ENCODE data around the gene MBP.
"Not testable (repeated sequence)": the region's sequence is repeated elsewhere in the genome, so short reads cannot be mapped to it uniquely, and the experiment has no call there.

MBP gene

DNA sequence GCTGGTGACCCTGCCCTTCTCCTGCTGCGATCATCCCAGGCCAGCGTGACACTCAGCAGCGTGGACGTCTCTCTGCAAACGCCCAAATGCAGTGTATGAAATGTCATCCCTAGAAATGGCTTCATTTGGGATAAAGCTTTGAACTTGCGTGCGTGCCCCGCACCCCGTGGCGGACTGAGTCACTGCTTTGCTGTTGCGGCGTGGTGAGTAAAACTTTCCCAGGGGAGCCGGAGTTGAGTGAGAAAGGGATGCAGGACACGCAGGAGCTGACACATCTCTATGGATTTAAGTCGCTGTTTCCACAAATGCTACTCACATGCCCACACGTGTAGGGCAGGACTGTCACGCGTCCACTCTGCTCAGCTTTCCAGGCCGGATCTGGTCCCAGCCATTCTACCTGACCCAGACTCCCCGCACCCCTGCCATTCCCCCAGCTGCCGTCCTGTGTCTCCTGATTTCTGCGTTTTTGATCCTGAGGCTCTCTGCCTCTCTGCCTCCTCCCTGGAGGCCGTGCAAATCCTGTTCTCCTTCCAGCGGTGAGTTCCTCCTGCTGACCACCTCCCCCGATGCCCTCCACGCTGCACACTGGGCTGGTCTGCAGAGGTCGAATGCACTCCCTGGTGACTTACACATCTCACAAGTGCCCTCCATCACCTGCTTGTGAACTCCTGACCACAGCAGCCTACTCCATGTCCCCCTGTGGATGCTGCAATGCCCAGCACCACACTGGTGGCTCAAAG, 88.9 kb downstream of the MBP start:
- DNase-seq: no peak

DNA sequence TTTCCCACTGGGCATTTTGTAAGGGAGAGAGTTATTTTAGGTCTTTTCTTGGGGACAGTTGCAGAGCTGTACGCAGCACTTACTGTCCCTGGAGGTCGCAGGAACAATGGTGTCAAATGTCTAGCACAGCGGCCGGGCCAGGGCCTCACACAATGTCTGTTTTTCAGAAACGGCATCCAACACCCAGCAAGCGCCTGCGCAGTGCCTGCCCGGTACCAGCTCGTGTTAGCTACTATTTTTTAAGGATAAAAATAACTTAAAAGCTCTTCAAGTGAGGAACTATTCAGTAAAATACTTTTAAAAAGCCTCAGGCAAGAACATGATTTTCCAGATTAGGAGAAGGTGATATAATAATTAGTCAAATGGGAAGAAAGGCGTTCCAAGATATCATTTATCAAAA, 90.0 kb downstream of the MBP start:
- DNase-seq: no peak

DNA sequence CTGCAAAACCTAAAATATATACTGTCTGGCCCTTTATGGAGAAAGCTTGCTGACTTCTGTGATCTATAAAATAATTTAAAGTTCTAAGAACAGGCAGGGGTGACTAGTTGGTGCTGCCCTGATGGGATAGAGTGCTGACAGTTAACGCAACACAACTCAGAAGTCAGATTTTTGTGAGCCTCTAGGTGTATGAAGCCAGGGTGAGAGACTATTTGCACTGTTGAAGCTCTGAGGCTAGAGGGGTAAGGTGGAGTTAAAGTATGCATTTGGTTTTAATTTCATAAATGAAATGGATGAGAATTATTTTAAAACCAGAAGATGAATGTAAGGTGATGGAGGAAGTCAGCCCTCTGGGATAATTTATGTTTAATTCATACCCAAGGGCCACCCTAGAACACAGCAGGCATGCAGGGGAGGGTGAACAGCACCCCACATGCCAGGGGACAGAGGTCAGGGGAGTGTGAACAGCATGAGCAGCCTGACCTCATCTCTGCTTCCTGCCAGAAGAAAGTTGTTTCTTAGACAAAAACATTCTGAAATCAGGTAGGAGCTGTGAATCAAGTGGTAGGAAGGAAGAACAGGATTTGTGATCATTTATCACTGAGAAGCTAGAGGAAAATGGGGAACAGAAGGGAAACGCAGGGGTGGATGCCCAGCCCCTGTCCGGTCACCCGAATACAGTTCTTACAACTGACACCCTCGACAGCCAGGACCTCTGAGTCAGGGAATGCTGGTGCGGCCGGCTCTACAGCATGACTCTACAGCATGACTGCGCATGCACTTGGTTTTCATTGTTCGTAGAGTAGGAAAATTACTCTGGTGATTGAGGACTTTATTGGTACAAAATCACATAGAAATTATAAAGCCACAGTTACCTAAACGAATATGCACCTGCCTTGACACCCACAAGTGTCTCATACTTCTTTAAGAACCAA, 93.1 kb downstream of the MBP start:
- no peak for DNase-seq

DNA sequence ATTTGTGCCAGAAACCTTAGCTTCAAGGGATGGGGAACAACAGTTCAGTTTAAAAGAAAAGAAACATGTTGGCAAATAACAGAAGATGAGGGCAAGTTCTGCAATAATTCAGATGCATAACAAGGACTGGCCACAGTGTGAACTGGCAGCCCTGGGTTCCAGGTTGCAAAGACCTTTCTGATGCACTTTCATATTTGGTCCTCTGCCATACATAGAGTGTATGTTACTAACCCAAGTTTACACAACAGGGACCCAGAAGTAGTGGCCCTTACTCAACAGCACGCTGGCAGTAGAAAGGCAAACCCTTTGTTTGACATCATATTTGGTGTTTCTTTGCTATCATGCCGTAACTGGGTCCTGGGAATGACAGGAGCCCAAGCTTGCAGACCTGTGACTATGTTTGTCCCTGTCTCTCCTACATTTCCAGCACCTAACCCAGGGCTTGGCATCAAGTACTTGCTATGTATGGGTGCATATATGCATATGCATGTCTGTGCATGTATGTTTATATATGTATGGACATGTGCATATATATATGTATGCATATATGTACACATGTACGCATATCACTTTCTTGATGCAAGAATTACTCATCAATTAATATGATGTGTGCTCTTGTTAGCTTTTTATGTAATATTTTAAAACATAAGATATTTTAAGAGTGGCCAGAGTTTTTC, 94.3 kb downstream of the MBP start:
- no peak for DNase-seq

GRCh38 chr18:77037567-77037966, 95.0 kb downstream of the MBP start:
- no peak for DNase-seq

DNA sequence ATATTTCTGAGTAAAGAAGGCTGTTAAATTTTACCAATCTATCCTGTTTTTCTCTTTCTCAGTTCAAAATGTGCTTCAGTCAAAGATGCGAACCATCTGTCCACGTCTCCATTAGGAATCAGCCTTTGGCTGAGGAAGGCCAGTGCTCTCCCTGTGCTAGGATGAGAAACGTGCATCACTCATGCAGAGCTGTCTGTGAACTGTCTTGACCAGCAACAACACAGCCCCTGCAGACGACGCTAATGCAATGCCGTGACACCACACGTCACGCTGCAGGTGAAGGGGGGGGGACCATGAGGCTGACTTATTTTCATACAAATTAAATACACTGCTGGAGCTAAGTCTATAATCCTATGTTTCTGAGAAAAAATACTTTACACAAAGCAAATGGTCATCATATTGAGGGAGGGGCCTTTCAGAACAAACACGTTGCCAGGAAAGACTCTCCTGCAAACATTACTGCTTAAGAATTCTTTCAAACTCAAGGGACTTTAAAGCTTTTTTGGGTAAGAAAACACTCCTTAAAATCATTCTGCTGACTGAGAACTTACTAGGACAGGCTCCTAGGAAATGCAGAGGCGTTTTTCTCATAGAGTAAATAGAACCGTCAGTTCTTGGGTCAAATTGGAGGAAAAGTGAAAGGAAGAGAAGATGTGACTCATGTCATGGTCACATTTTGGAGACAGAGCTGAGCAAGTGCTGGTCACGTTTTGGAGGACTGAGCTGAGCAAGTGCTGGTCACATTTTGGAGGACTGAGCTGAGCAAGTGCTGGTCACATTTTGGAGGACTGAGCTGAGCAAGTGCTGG, 97.0 kb downstream of the MBP start:
- no peak for DNase-seq

DNA sequence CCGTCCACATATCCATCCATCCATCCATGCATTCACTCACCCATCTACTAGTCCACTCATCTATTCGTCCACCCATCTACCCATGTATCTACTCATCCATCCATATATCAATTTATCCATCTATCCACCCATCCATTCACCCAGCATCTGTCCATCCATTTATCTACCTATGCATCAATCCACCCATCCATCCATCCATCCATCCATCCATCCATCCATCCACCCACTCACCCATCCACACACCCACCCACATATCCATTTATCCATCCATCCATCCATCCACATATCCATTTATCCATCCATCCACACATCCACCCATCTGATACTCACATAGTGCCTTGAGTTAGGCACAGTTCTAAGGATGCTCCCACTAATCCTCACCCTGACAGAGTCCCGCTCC, 99.0 kb downstream of the MBP start:
- DNase-seq: no peak

GRCh38 chr18:77032181-77032701, 100.3 kb downstream of the MBP start:
- DNase-seq: no peak

GRCh38 chr18:77031662-77032061, 100.9 kb downstream of the MBP start:
- no peak for DNase-seq

GRCh38 chr18:77030201-77030600, 102.4 kb downstream of the MBP start:
- no peak for DNase-seq

DNA sequence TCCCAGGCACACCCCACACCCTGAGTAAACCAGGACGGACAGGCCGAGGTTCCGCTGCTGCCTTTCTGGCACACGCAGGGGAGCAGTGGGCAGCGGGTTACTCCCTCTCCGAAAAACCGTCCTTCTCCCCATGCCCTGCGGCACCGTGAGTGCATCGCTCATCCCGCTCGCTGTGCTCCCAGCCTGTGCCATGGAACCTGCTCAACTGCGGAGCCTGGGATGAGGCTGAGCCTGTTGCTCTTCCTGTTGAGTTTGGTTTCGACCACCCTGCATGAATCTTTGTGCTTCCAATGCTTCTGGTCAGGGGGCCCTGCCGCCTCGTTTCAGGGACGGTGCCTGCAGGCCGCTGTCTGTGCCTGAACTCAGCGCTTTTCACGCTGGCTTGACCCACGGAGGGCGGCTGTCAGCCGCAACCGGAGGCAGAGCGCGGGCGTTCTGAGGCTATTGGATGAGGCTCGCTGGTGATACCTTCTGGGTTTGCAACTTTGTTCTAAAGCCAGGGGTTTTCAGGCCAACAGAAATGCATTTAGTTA, 106.7 kb downstream of the MBP start:
- DNase-seq: no peak

DNA sequence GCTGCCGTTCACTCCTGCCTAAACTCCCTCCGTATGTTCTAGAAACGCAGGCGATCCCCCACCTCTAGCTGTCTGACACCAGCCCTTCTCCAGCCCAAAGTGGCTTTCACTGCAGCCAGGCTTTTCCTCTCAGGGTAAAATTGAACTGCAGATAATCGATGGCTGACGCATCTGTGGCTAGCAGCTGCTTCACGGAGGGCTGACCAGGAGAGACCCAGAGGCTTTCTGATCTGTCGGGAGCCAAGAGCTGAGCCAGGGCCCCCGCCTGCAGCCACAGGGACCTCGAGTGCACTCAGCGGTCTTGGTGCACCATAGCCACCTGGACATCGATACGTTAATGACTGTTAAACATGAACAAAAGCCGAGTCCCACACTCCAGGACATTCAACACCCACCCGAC, 107.5 kb downstream of the MBP start:
- no peak for DNase-seq

GRCh38 chr18:77024476-77024875, 108.1 kb downstream of the MBP start:
- no peak for DNase-seq

- no peak for DNase-seq
Observed at GRCh38 chr18:77023102-77023782, 109.3 kb downstream of the MBP start.

DNA sequence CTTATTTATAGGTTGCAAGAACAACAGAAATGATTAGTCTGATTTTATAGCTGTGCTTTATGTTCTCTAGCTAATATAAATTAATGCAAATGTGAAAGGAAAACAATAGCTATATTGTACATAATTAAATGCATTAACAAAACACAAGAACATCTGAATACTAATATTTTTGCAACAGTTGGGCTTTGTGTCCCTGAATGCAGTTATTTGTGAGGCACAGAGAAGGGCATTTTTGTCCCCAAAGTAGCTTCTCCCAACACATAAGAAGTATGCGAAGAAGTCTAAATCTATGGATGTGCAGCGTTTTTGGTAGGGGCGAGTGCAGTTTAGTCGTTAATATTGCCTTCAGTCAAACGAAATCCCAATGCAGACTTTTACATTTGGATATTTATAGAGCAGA, 110.0 kb downstream of the MBP start:
- DNase-seq: no peak

GRCh38 chr18:77022116-77022515, 110.5 kb downstream of the MBP start:
- no peak for DNase-seq

- DNase-seq: not testable (repeated sequence)
Observed at GRCh38 chr18:77021478-77021877, 111.1 kb downstream of the MBP start.

DNA sequence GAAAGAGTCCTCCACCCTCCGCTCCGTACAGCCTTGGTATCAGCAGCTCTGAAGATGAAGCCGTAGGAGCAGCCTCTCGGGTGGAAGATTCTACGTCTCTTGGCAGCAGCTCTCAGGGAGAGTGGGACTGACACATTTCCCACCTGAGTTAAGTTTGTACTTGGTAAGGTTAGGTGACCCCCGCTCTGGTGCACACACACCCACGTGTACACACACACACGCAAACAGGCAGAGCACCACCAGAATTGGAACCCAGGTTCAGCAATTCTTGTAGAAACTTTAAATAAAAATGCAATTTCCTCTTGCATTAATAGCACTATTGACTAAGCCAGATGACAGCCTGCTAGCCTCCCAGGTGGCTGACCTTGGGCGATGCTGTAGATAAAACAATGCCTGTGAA, 111.5 kb downstream of the MBP start:
- DNase-seq: no peak

GRCh38 chr18:77020561-77020960, 112.0 kb downstream of the MBP start:
- no peak for DNase-seq

DNA sequence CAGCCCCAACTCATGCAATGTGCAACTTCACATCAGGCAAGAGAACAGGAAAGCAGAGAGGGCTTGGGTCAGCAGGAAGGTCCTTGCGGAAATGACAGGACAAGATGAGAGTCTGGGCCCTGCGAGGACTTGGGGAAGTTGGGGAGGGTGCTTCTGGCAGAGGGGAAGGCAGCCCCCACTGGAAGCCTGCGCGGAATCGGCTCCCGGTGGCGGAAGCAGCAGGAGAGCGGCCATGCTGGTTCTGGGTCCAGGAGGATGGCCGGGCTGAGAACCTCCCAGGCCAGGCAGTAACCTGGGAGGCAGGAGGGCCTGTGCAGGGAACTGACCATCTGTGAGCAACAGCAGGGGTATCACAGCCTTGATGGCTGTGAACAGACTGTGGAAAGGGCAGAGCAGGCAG, 112.9 kb downstream of the MBP start:
- DNase-seq: no peak

GRCh38 chr18:77018650-77019049, 113.9 kb downstream of the MBP start:
- not testable (repeated sequence) for DNase-seq

- DNase-seq: no peak
Observed at GRCh38 chr18:77017355-77017754, 115.2 kb downstream of the MBP start.

Measured in activated gamma-delta T cell treated with Interleukin-2 at 50 U/mL for 16 hours (primary cell).